Ovary (tissue), 9 donors: ENCODE results near the gene EMSY. TPM values are rescaled to one million over a fixed set of nuclear protein-coding genes. Genes with fewer than 3 reads are reported as not detected.

ENCODE experiments used
- DNase-seq, 5 donors: peaks; one replicate each; pipeline ENCODE4 v3.0.0-alpha.2; 2019 to 2020
- H3K27ac ChIP-seq, 2 donors: fragments of 200-600 bp; one replicate each; pipeline versions ENCODE4 v1.5.1 to v1.8.0; 2019 to 2022
- H3K27me3 ChIP-seq: fragments of 200-600 bp; one replicate; pipeline ENCODE4 v1.8.0; 2022
- H3K36me3 ChIP-seq: fragments of 200-600 bp; sonication (generic); one replicate; pipeline ENCODE4 v1.5.1; 2019
- H3K4me1 ChIP-seq: one replicate; pipeline ENCODE4 v1.8.1; 2013; ENCODE audit warnings: mild to moderate bottlenecking, moderate library complexity; ENCODE audit not compliant: insufficient read depth
- H3K4me3 ChIP-seq: fragments of 200-600 bp; sonication (generic); one replicate; pipeline ENCODE4 v1.5.1; 2017
- H3K9me3 ChIP-seq, 2 donors: fragments of 200-600 bp in 1 of 2; sonication (generic) in 1 of 2; one replicate each; pipeline versions ENCODE4 v1.5.1 to v1.8.1; 2013 to 2019; ENCODE audit warnings: mild to moderate bottlenecking in 1 of 2, moderate library complexity in 1 of 2
- CTCF ChIP-seq, 3 donors: fragments of 450-650 bp in 2 of 3; fragments of 200-600 bp in 1 of 3; IDR thresholded peaks; one replicate each; pipeline versions ENCODE4 v1.5.1 to v1.8.0; 2016 to 2022; ENCODE audit warnings: antibody characterized with exemption in 3 of 3, mild to moderate bottlenecking in 1 of 3
- EP300 ChIP-seq: sonication (generic); formaldehyde crosslinking; IDR thresholded peaks from one replicate; pipeline ENCODE4 v1.6.1; 2017; ENCODE audit warnings: antibody characterized with exemption
- POLR2A ChIP-seq: fragments of 450-650 bp; IDR thresholded peaks from one replicate; pipeline ENCODE4 v1.6.1; 2017; ENCODE audit warnings: antibody characterized with exemption, mild to moderate bottlenecking, moderate library complexity
- WGBS, 3 donors: extraction: QIAGEN DNeasy Blood & Tissue Kit in 1 of 3; methylation state at CpG; one replicate each; pipeline versions ENCODE4 v1.1.5 to v1.1.7; 2013 to 2017; 5-methylcytosine and 5-hydroxymethylcytosine counted together
- intact Hi-C, 4 donors: fragments of 100-400 bp; cut with DNase I; formaldehyde crosslinking; loops; one replicate each; pipeline versions ENCODE4 v1.11.0 to v1.15.1; 2022 to 2023
- polyA plus RNA-seq, 2 donors: library from polyadenylated mRNA; stranded (reverse); fragments of 200-250 nt in 1 of 2; fragments of 350-450 nt in 1 of 2; fragmentation: Illumina TruSeq in 1 of 2; extraction: RNeasy Lipid Tissue Mini Kit (QIAGEN cat#74804) in 1 of 2; gene quantifications; one replicate each; pipeline ENCODE4 v1.2.3, GENCODE V29; 2013 to 2014
- total RNA-seq, 7 donors: library from RNA; depleted of rRNA in 2 of 7; stranded (reverse); fragments of >200 nt in 2 of 7; fragmentation: NEBNext Ultra II Directional in 3 of 7; extraction: Animal tissue kit (Norgen Biotek cat#: 25700) in 3 of 7; gene quantifications; one replicate each; pipeline versions ENCODE4 v1.1.0 to v1.2.4, GENCODE V29; 2016 to 2023
- donor health status: DM: no; HTN: no; CAD: no; lungs with moderate emphysema.
- donor health status: DM: no; HTN: no; CAD: no.
- donor health status: Bipolar disorder and iron deficiency.
- donor health status: DM: yes; HTN: yes; CAD: no.
- donor health status: DM: no; HTN: no; CAD: no.
- donor health status: DM: yes; HTN: yes; CAD: no.

EMSY gene
- total and polyA plus RNA-seq, 9 donors, result 8.8 to 56.0 (median 28.7) TPM

GRCh38 chr11:76493626-76494539 is 49.1 kb downstream of the EMSY start:
- DNase-seq, result no peak
- TF ChIP-seq EP300 (no peak), POLR2A (no peak), CTCF (IDR thresholded peaks at IDR 0.05) (no peak)
- Histone ChIP-seq H3K27me3 (no peaks in the 10 kb centered on the region), H3K9me3 (no peaks in the 10 kb centered on the region), H3K4me3 (no peak overlapping the region), H3K4me1 (no peaks in the 10 kb centered on the region), H3K36me3 (no peaks in the 10 kb centered on the region), H3K27ac (no peak overlapping the region)
- intact Hi-C loops, result no loop called here
- WGBS, 3 donors, result 95 to 98% (median 98%) methylated on average over 24 to 25 of the region's 25 CpGs

- Histone ChIP-seq H3K4me3 (no peak overlapping the region), H3K36me3 (no peaks in the 10 kb centered on the region), H3K27me3 (no peaks in the 10 kb centered on the region), H3K9me3 (no peaks in the 10 kb centered on the region), H3K4me1 (no peaks in the 10 kb centered on the region), H3K27ac (no peak overlapping the region)
- intact Hi-C loops, result no loop called here
- no peak for DNase-seq
- 93 to 97% (median 94%) methylated on average over 3 of the region's 3 CpGs for WGBS, 3 donors
- no peak for TF ChIP-seq POLR2A
- TF ChIP-seq EP300, result no peak
- TF ChIP-seq CTCF (IDR thresholded peaks at IDR 0.05), result no peak
Measured at GRCh38 chr11:76495019-76495418, 50.2 kb downstream of the EMSY start.

- Histone ChIP-seq H3K27me3 (no peaks in the 10 kb centered on the region), H3K4me3 (no peak overlapping the region), H3K4me1 (no peaks in the 10 kb centered on the region), H3K9me3 (no peaks in the 10 kb centered on the region), H3K27ac (no peak overlapping the region), H3K36me3 (no peaks in the 10 kb centered on the region)
- 98 to 100% (median 99%) methylated on average over 1 of the region's 1 CpG for WGBS, 3 donors
- DNase-seq, result no peak
- TF ChIP-seq POLR2A (no peak), EP300 (no peak), CTCF (IDR thresholded peaks at IDR 0.05) (no peak)
- intact Hi-C loops, result no loop called here
Measured at GRCh38 chr11:76496174-76496573, 51.4 kb downstream of the EMSY start.

- Histone ChIP-seq H3K4me1 (no peaks in the 10 kb centered on the region), H3K27me3 (no peaks in the 10 kb centered on the region), H3K27ac (no peak overlapping the region), H3K36me3 (no peaks in the 10 kb centered on the region), H3K4me3 (no peak overlapping the region), H3K9me3 (no peaks in the 10 kb centered on the region)
- no peak for TF ChIP-seq POLR2A
- TF ChIP-seq CTCF (IDR thresholded peaks at IDR 0.05), result no peak
- TF ChIP-seq EP300, result no peak
- DNase-seq, result no peak
- intact Hi-C loops, result no loop called here
- WGBS, 3 donors, result 97 to 98% (median 97%) methylated on average over 5 of the region's 5 CpGs
Measured at GRCh38 chr11:76501526-76502202, 56.8 kb downstream of the EMSY start.
